Measurements from ENCODE around the gene CTBP2. TPM values are rescaled to one million over a fixed set of nuclear protein-coding genes. Genes with fewer than 3 reads are reported as not detected.
A peak's percentile ranks its signal among the peaks of the same experiment; 100 is the strongest.

The CTBP2 gene
- under 1 TPM; 0.27 to 0.29 TPM for total RNA-seq

- ChIA-PET CTCF (no interaction called here), POLR2A (no interaction called here)
- H3K27ac Mint-ChIP-seq, result no peak within 1 kb of the TSS
- DNase-seq, result no peak
- H3K36me3 Mint-ChIP-seq, result no peaks in the 10 kb centered on the region
- H3K4me3 Mint-ChIP-seq, result peak within 1 kb of the TSS; percentile 49
- intact Hi-C loops (cut with micrococcal nuclease), result no loop called here
- H3K9me3 Mint-ChIP-seq, result no peaks in the 10 kb centered on the region
- peaks cover 42% of the 10 kb centered on the region for H3K27me3 Mint-ChIP-seq
- H3K4me1 Mint-ChIP-seq (ENCODE audit: low read depth), result peaks cover 5% of the 10 kb centered on the region
Measured at GRCh38 chr10:125159932-125160855, at the start of gene CTBP2. CTBP2 (minus strand) TSS chr10:125160563.

- ChIA-PET CTCF (interaction anchor here (0.9 kb wide), 1 partner anchor 162 kb away, joined by 3 read pairs; no protein-coding TSS in a partner anchor), POLR2A (no interaction called here)
- H3K27ac Mint-ChIP-seq, result no peak overlapping the region
- no peak overlapping the region for H3K4me3 Mint-ChIP-seq
- H3K9me3 Mint-ChIP-seq, result peaks cover 4% of the 10 kb centered on the region
- H3K4me1 Mint-ChIP-seq (ENCODE audit: low read depth), result no peaks in the 10 kb centered on the region
- H3K36me3 Mint-ChIP-seq, result no peaks in the 10 kb centered on the region
- no peaks in the 10 kb centered on the region for H3K27me3 Mint-ChIP-seq
- no peak for DNase-seq
- intact Hi-C loops (cut with micrococcal nuclease), result no loop called here
Measured at GRCh38 chr10:125209591-125210355, 49.4 kb upstream of the CTBP2 start.

- CTCF ChIA-PET, result no interaction called here
- Mint-ChIP-seq H3K9me3 (peaks cover 4% of the 10 kb centered on the region), H3K36me3 (no peaks in the 10 kb centered on the region), H3K27ac (no peak overlapping the region), H3K4me3 (no peak overlapping the region), H3K4me1 (ENCODE audit: low read depth) (no peaks in the 10 kb centered on the region), H3K27me3 (no peaks in the 10 kb centered on the region)
- POLR2A ChIA-PET, result no interaction called here
- intact Hi-C loops (cut with micrococcal nuclease), result no loop called here
- no peak for DNase-seq
Measured at GRCh38 chr10:125208854-125209565, 48.6 kb upstream of the CTBP2 start.

GRCh38 chr10:125206623-125207022 lies 46.3 kb upstream of the CTBP2 start:
- Mint-ChIP-seq H3K9me3 (peaks cover 4% of the 10 kb centered on the region), H3K4me1 (ENCODE audit: low read depth) (no peaks in the 10 kb centered on the region), H3K27ac (no peak overlapping the region), H3K36me3 (no peaks in the 10 kb centered on the region), H3K27me3 (peaks cover 1% of the 10 kb centered on the region), H3K4me3 (no peak overlapping the region)
- POLR2A ChIA-PET, result no interaction called here
- intact Hi-C loops (cut with micrococcal nuclease), result no loop called here
- DNase-seq, result no peak
- CTCF ChIA-PET, result no interaction called here

- DNase-seq, result no peak
- no peak overlapping the region for H3K27ac Mint-ChIP-seq
- POLR2A ChIA-PET, result no interaction called here
- no peaks in the 10 kb centered on the region for H3K36me3 Mint-ChIP-seq
- intact Hi-C loops (cut with micrococcal nuclease), result no loop called here
- no peaks in the 10 kb centered on the region for H3K4me1 Mint-ChIP-seq (ENCODE audit: low read depth)
- no peak overlapping the region for H3K4me3 Mint-ChIP-seq
- CTCF ChIA-PET, result no interaction called here
- no peaks in the 10 kb centered on the region for H3K9me3 Mint-ChIP-seq
- H3K27me3 Mint-ChIP-seq, result peaks cover 1% of the 10 kb centered on the region
Measured at GRCh38 chr10:125205431-125205830, 45.1 kb upstream of the CTBP2 start.

- no peak for DNase-seq
- peaks cover 5% of the 10 kb centered on the region for H3K27me3 Mint-ChIP-seq
- no peak overlapping the region for H3K27ac Mint-ChIP-seq
- ChIA-PET CTCF (no interaction called here), POLR2A (no interaction called here)
- no peaks in the 10 kb centered on the region for H3K9me3 Mint-ChIP-seq
- H3K4me3 Mint-ChIP-seq, result no peak overlapping the region
- H3K4me1 Mint-ChIP-seq (ENCODE audit: low read depth), result no peaks in the 10 kb centered on the region
- intact Hi-C loops (cut with micrococcal nuclease), result no loop called here
- no peaks in the 10 kb centered on the region for H3K36me3 Mint-ChIP-seq
Measured at GRCh38 chr10:125204400-125204799, 44.0 kb upstream of the CTBP2 start.

GRCh38 chr10:125203186-125203800 lies 42.9 kb upstream of the CTBP2 start:
- ChIA-PET CTCF (no interaction called here), POLR2A (no interaction called here)
- no peaks in the 10 kb centered on the region for H3K36me3 Mint-ChIP-seq
- DNase-seq, result no peak
- no peaks in the 10 kb centered on the region for H3K4me1 Mint-ChIP-seq (ENCODE audit: low read depth)
- H3K4me3 Mint-ChIP-seq, result no peak overlapping the region
- no peak overlapping the region for H3K27ac Mint-ChIP-seq
- peaks cover 5% of the 10 kb centered on the region for H3K27me3 Mint-ChIP-seq
- intact Hi-C loops (cut with micrococcal nuclease), result no loop called here
- no peaks in the 10 kb centered on the region for H3K9me3 Mint-ChIP-seq

- H3K4me3 Mint-ChIP-seq, result no peak overlapping the region
- POLR2A ChIA-PET, result no interaction called here
- no peak for DNase-seq
- H3K9me3 Mint-ChIP-seq, result no peaks in the 10 kb centered on the region
- no peak overlapping the region for H3K27ac Mint-ChIP-seq
- no peaks in the 10 kb centered on the region for H3K36me3 Mint-ChIP-seq
- H3K27me3 Mint-ChIP-seq, result peaks cover 5% of the 10 kb centered on the region
- intact Hi-C loops (cut with micrococcal nuclease), result no loop called here
- CTCF ChIA-PET, result no interaction called here
- H3K4me1 Mint-ChIP-seq (ENCODE audit: low read depth), result no peaks in the 10 kb centered on the region
Measured at GRCh38 chr10:125201791-125202622, 41.6 kb upstream of the CTBP2 start.

- POLR2A ChIA-PET, result no interaction called here
- no peaks in the 10 kb centered on the region for H3K4me1 Mint-ChIP-seq (ENCODE audit: low read depth)
- CTCF ChIA-PET, result no interaction called here
- no peaks in the 10 kb centered on the region for H3K36me3 Mint-ChIP-seq
- intact Hi-C loops (cut with micrococcal nuclease), result no loop called here
- DNase-seq, result peak; percentile 11
- H3K27me3 Mint-ChIP-seq, result peaks cover 5% of the 10 kb centered on the region
- no peak overlapping the region for H3K27ac Mint-ChIP-seq
- H3K9me3 Mint-ChIP-seq, result no peaks in the 10 kb centered on the region
- H3K4me3 Mint-ChIP-seq, result no peak overlapping the region
Measured at GRCh38 chr10:125201108-125201524, 40.8 kb upstream of the CTBP2 start.

GRCh38 chr10:125200396-125200795 lies 40.0 kb upstream of the CTBP2 start:
- ChIA-PET CTCF (no interaction called here), POLR2A (no interaction called here)
- Mint-ChIP-seq H3K4me1 (ENCODE audit: low read depth) (no peaks in the 10 kb centered on the region), H3K4me3 (no peak overlapping the region), H3K9me3 (no peaks in the 10 kb centered on the region), H3K36me3 (no peaks in the 10 kb centered on the region), H3K27me3 (peaks cover 5% of the 10 kb centered on the region), H3K27ac (no peak overlapping the region)
- intact Hi-C loops (cut with micrococcal nuclease), result no loop called here
- no peak for DNase-seq

GRCh38 chr10:125199270-125199669 lies 38.9 kb upstream of the CTBP2 start:
- POLR2A ChIA-PET, result no interaction called here
- Mint-ChIP-seq H3K4me1 (ENCODE audit: low read depth) (no peaks in the 10 kb centered on the region), H3K4me3 (no peak overlapping the region), H3K36me3 (no peaks in the 10 kb centered on the region), H3K9me3 (no peaks in the 10 kb centered on the region), H3K27me3 (peaks cover 5% of the 10 kb centered on the region), H3K27ac (no peak overlapping the region)
- no peak for DNase-seq
- CTCF ChIA-PET, result no interaction called here
- intact Hi-C loops (cut with micrococcal nuclease), result no loop called here

Data from activated CD4-positive, alpha-beta memory T cell treated with anti-CD3 and anti-CD28 coated beads for 36 hours (primary cell).